NCI-H1930 (cell line): ENCODE results near the gene PSPH.

Source experiments
- DNase-seq, 2 experiments: peaks; one replicate each; lab custom pipeline; 2025; lab: John Stamatoyannopoulos, UW

The PSPH gene

GRCh38 chr7:55996856-55997500 is 54.3 kb downstream of the PSPH start:
- no peak for DNase-seq

- DNase-seq, result no peak
These were observed 58.9 kb downstream of the PSPH start for GRCh38 chr7:55992346-55992745.

GRCh38 chr7:55983537-55983936 is 67.7 kb downstream of the PSPH start:
- no peak for DNase-seq

- no peak for DNase-seq
These were observed 71.0 kb downstream of the PSPH start for GRCh38 chr7:55980266-55980665.

GRCh38 chr7:55977831-55978230 is 73.4 kb downstream of the PSPH start:
- DNase-seq, result peak in 1 of 2 experiments; percentile 53

GRCh38 chr7:55975988-55976633 is 75.1 kb downstream of the PSPH start:
- DNase-seq, result peak; percentile 50 to 79

GRCh38 chr7:55973747-55974250 is 77.4 kb downstream of the PSPH start:
- DNase-seq, result no peak

GRCh38 chr7:55970978-55971377 is 80.3 kb downstream of the PSPH start:
- no peak for DNase-seq

- DNase-seq, result no peak
These were observed 80.7 kb downstream of the PSPH start for GRCh38 chr7:55970561-55970960.

GRCh38 chr7:55969391-55969790 is 81.9 kb downstream of the PSPH start:
- DNase-seq, result no peak

- no peak for DNase-seq
These were observed 84.4 kb downstream of the PSPH start for GRCh38 chr7:55966851-55967250.

GRCh38 chr7:55965805-55966421 is 85.3 kb downstream of the PSPH start:
- no peak for DNase-seq

GRCh38 chr7:55965100-55965470 is 86.2 kb downstream of the PSPH start:
- DNase-seq, result peak in 1 of 2 experiments; percentile 14

GRCh38 chr7:55964261-55965099 is 86.8 kb downstream of the PSPH start, which contains the start of gene NIPSNAP2:
Gene NIPSNAP2 (plus strand): TSS chr7:55964585. CDS start chr7:55964610, 25 bp downstream.
- peak; percentile 46 to 85 for DNase-seq

- DNase-seq, result no peak
These were observed 87.6 kb downstream of the PSPH start for GRCh38 chr7:55963584-55964168.

- no peak for DNase-seq
These were observed 89.2 kb downstream of the PSPH start for GRCh38 chr7:55962014-55962413.
